T-helper 2 cell treated with Interferon-gamma antibody and Interleukin-4, amounts not matched to agents 100 ng/mL and 5 ng/mL, for 36 hours (primary cell): Measurements from ENCODE around the gene ATCAY. TPM values are rescaled to one million over a fixed set of nuclear protein-coding genes. Genes with fewer than 3 reads are reported as not detected.

ENCODE experiments used
- intact Hi-C: fragments of 100-400 bp; cut with micrococcal nuclease; formaldehyde crosslinking; loops from one replicate; pipeline ENCODE4 v1.15.1; 2023
- total RNA-seq: library from RNA; stranded (reverse); gene quantifications from 2 replicates; pipeline ENCODE4 v1.2.3, GENCODE V29; 2022

ATCAY gene
- total RNA-seq, 1 donor from 2014 or later = not detected

DNA sequence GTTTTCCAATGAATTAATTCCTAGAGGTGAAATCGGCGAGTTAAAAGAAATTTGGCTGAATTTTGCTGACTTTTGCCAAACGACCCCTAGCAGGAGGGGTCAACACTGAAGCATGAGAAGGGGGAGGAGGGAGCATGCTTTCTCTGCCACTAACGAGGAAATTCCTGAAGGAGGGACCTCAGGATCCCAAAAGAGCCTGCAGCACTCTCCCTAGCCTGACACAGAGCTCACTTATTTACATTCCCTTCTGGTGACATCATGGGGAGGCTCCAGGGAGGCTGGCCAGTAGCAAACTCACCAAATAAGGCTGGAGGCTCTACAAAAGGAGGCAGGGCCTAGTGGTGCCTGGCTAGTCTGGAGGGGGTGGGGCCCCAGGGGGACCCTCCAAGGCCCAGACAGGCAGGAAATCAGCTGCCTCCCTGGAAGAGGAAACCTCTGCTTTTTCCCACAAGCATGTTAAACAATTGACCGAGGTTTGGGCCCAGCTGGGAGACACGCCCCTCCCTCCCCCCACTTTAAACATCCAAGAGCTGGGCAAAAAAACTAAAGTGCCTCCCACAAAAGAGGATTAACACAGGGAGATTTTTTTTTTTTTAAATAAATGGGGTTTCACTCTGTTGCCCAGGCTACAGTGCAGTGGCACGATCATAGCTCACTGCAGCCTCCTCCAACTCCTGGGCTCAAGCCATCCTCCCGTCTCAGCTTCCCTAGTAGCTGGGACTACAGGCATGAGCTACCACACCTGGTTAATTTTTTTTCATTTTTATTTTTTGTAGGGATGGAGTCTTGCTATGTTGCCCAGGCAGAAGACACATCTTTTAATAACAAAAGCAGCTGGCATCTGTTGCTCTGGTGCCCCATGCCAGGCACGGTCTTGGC lies 88.3 kb downstream of the ATCAY start:
- intact Hi-C loops = no loop called here

DNA sequence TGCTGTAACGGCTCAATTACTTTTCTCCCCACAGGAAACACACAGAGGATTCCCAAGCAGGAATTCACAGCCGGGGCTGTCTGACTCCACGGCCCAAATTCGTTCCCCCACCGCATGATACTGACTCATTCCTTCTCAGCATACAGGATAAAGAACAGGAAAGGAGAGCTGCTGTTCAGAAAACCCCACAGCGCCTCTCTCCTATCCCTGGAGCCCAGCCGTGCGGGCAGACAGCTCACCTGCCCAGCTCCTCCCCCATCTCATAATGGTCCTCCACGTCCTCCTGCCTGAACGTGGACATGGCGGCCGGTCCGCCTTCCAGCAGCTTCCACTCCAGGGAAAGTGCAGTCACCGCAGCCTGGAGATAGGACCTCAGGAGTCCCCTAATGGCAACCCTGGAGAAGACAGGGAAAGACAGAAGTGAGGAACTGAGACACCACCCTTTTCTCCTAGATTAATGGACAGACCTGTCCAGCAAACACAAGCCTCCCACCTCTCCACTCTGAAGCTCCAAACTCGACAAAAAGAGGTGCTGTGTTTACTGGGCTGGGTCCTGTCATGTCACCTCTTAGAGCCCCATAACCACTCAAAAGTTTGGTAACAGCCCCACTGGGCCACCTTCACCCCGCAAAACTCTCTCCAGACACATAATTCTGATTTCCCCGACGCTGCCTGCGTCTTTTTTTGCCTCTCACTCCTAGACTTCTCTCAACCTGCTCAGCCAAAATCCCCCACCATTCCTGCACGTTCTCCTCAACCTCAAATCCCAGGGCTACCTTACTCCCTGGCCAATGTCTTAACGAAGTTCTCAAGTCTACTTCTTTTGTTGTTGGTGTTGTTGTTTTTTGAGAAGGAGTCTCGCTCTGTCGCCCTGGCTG lies 89.2 kb downstream of the ATCAY start:
- intact Hi-C loops = loop anchor here (2.0 kb wide), 1 partner anchor 15 kb away; the partner anchor contains the start of gene EEF2

DNA sequence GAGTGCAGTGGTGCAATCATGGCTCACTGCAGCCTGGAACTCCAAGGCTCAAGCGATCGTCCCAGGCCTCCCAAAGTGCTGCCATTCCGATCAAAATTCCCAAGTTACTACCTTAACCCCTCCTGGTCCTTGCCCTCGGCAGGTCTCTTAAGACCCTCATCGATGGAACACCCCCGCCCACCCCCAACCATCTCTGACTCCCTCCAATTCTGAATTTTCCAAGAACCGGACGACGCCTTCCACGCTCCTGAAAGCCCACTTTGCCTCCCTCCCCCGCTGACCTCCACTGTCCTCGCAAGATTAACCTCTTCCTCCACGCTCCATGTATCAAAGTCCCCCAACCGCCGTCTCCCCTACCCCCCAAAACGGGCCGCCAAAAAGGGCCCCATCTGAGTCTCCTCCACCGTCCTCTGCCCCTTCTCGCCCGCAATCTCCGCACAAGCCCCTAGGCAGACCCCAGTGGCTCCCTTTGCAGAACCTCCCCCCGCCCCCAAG lies 89.9 kb downstream of the ATCAY start:
- intact Hi-C loops = loop anchor here (2.0 kb wide), 1 partner anchor 14 kb away; the partner anchor contains the start of gene EEF2

DNA sequence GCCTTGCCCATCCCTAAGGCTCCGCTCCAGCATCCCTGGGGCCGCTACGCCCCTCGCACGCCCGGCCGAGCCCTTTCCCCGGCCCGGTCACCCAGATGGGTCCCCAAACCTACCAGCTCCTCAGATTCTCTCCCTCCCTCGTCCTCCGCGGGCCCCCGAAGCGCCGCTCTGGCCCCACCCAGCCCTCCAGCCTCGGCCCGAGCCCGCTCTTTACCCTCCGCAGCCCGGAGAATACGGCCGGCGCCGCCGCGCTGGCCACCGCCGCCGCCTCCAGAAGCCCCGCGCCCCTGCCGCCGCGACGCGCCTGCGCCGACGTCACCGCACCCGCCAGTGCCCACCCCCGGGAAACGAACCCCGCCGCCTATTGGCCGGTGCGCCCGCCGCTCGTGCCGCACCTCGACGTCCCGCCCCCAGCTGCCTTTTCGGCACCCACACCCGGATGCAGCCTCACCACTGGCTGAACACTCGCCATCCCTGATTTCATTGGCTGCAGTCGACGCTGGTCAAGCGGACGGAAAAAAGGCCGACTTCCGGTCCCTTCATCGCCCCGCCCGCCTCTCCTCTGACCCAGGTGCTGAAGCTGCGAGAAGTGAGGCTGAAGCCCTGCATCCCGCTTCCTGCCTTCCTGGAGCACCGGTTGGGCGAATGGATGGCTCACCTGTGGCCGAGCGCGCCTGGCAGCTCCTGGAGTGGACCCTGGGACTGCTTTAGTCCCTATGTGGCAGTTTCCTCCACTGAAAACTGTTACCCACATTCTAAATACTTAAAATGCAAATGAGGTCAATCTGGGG lies 90.5 kb downstream of the ATCAY start, which contains the start of gene DAPK3:
DAPK3 (minus strand) TSS at position 292 of the 791 bp plus-strand sequence. CDS start 1,364 bp downstream, outside the sequence.
- intact Hi-C loops = loop anchor here (2.0 kb wide), 1 partner anchor 14 kb away; the partner anchor contains the start of gene EEF2

DNA sequence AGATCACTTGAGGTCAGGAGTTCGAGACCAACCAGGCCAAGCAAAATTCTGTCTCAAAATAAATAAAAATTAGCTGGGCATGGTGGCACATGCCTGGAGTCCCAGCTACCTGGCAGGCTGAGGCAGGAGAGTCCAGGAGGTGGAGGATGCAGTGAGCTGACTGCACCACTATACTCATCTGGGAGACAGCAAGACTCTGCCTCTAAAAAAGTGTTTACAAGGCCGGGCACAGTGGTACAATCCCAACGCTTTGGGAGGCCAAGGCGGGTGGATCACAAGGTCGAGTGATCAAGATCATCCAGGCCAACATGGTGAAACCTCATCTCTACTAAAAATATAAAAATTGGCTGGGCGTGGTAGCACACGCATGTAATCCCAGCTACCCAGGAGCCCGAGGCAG lies 94.7 kb downstream of the ATCAY start:
- intact Hi-C loops = no loop called here

GRCh38 chr19:3975637-3976087 lies 95.2 kb downstream of the ATCAY start:
- intact Hi-C loops = no loop called here

DNA sequence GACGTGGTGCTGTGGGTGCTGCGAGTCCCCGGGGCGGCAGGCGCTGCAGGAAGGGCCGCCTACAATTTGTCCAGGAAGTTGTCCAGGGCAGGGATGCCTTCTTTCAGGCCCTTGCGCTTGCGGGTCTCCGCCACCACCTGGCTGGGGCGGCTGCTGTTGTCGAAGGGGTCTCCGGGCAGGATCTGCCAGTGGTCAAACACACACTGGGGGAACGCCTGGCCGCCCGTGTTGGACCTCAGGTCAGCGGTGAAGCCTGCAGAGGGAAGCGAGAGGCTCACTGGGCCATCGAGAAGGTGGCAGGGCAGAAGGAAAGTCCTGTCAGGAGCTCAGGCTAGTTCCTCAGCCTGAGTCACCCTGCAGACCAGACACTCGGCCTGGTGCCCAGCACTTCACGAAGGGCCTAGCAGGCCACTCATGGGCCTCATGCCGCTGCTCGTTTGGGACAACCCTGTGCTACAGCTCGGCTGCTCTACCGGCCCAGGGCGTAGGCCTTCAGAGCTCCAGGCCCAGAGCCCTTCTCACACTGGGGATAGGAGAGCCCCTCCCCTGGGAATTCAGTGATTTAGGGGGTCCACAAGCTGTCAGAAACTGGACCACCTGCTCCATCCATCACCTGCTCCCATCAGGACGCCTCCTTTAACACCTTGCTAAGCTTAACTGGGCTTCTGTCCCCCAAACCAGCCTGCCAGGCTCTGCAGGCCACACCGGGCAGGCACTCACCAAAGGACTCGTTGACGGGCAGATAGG lies 96.2 kb downstream of the ATCAY start:
- intact Hi-C loops = no loop called here

Other genes with a start within 250 kb of the ATCAY start
- gene PIP5K1C, start 180.2 kb upstream of the ATCAY start, total RNA-seq = 15.6 TPM in 2 replicates
- 1.0 and 1.2 TPM in 2 replicates for gene TJP3, start 172.3 kb upstream of the ATCAY start, total RNA-seq
- gene APBA3, start 119.0 kb upstream of the ATCAY start, total RNA-seq = 40.5 and 42.3 TPM in 2 replicates
- gene MRPL54, start 118.0 kb upstream of the ATCAY start, total RNA-seq = 100 and 105 TPM in 2 replicates
- not detected in 2 replicates for gene RAX2, start 108.5 kb upstream of the ATCAY start, total RNA-seq
- 16.4 and 18.8 TPM in 2 replicates for gene MATK, start 94.3 kb upstream of the ATCAY start, total RNA-seq
- 0.25 and 0.30 TPM in 2 replicates for gene ZFR2, start 11.6 kb upstream of the ATCAY start, total RNA-seq
- gene NMRK2, start 52.4 kb downstream of the ATCAY start, total RNA-seq = not detected in 2 replicates
- 34.3 and 35.2 TPM in 2 replicates for gene DAPK3, start 90.4 kb downstream of the ATCAY start, total RNA-seq
- gene EEF2, start 104.8 kb downstream of the ATCAY start, total RNA-seq = 1,722 and 1,742 TPM in 2 replicates
- gene PIAS4, start 127.1 kb downstream of the ATCAY start, total RNA-seq = 29.8 and 34.4 TPM in 2 replicates
- 38.3 and 41.6 TPM in 2 replicates for gene ZBTB7A, start 186.2 kb downstream of the ATCAY start, total RNA-seq
- gene MAP2K2, start 243.4 kb downstream of the ATCAY start, total RNA-seq = 135 and 138 TPM in 2 replicates